ENCODE results near the gene PSMB10.

The PSMB10 gene

DNA sequence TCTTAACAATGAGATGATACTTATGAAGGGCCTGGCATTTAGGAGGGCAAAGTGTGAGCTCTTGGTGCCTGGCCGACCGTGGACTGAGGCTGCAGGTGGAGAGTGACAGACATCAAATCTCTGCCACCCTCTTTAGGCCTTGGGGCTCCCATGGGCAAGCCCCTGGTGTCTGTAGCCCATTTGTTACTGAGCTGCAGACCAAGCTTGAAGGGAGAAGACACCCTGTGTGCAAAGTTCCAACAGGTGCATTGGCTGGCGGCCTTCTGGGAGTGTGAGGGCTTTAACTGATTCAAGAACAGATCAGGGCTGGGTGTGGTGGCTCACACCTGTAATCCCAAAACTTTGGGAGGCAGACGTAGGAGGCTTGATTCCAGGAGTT lies 4.2 kb downstream of the PSMB10 start:
- no peak overlapping the region for H3K27ac ChIP-seq (ENCODE audit: low read length)
- H3K4me1 ChIP-seq (ENCODE audit: control insufficient read depth, insufficient read depth, low read length): peaks cover 3% of the 10 kb centered on the region
- DNase-seq (ENCODE audit: low read depth, low spot score): no peak
- no peak overlapping the region for H3K4me3 ChIP-seq (ENCODE audit: low read length)
- H3K36me3 ChIP-seq (ENCODE audit: control insufficient read depth, insufficient read depth, low read length): peaks cover 2% of the 10 kb centered on the region; the same call in 1 of the 2 replicates
- no CpG with 5 or more reads among the region's 4 CpGs for WGBS (ENCODE audit: insufficient coverage, insufficient read length)
- H3K27me3 ChIP-seq (ENCODE audit: control insufficient read depth, insufficient read depth, low read length): no peaks in the 10 kb centered on the region
- H3K9me3 ChIP-seq (ENCODE audit: control insufficient read depth, insufficient read depth, low read length): no peaks in the 10 kb centered on the region

DNA sequence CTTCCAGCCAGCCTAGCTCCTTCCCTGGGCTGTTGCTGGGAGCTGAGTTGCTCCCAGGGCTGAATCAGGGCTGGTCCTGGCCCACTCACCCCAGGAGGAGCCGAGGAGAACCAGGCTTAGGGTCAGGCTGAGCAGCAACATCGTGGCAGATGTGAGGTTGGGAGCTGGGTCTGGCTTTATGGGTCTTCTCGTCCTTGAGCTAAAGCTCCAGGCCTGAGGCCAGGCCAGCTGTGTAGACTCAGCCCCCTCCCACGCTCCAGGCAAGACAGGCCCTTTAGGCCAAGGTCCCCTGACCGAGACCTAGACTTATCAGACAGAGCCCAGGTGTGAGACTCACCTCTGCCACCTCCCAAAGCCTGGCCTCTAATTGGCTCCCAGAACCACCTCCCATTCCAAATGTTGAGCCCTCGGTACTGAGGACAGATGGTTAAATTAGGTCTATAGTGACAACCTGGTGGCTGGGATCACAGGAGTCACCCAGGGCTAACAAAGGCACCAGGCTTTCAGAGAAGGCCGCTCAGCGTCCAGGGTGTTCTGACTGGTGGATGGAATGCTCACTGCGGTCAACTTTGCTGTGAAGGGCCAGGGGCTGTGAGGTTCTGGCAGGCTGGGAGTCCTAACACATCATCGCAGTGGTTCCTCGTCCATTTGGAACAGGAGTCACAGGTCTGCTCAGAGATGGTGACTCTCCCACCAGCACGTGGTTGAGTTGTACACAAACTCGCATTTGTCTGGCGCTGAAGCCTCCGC lies 4.8 kb downstream of the PSMB10 start, which contains the start of gene CTRL:
Gene CTRL, minus strand, starts transcription at position 151 of the 750 bp plus-strand sequence. Its CDS starts 10 bp downstream, at position 141.
- H3K9me3 ChIP-seq (ENCODE audit: control insufficient read depth, insufficient read depth, low read length): no peaks in the 10 kb centered on the region
- no CpG with 5 or more reads among the region's 15 CpGs for WGBS (ENCODE audit: insufficient coverage, insufficient read length)
- H3K27me3 ChIP-seq (ENCODE audit: control insufficient read depth, insufficient read depth, low read length): no peaks in the 10 kb centered on the region
- no peak within 1 kb of the TSS for H3K4me3 ChIP-seq (ENCODE audit: low read length)
- peaks cover 3% of the 10 kb centered on the region for H3K4me1 ChIP-seq (ENCODE audit: control insufficient read depth, insufficient read depth, low read length)
- H3K27ac ChIP-seq (ENCODE audit: low read length): no peak within 1 kb of the TSS
- peaks cover 4% of the 10 kb centered on the region; the same call in 1 of the 2 replicates for H3K36me3 ChIP-seq (ENCODE audit: control insufficient read depth, insufficient read depth, low read length)
- no peak for DNase-seq (ENCODE audit: low read depth, low spot score)

DNA sequence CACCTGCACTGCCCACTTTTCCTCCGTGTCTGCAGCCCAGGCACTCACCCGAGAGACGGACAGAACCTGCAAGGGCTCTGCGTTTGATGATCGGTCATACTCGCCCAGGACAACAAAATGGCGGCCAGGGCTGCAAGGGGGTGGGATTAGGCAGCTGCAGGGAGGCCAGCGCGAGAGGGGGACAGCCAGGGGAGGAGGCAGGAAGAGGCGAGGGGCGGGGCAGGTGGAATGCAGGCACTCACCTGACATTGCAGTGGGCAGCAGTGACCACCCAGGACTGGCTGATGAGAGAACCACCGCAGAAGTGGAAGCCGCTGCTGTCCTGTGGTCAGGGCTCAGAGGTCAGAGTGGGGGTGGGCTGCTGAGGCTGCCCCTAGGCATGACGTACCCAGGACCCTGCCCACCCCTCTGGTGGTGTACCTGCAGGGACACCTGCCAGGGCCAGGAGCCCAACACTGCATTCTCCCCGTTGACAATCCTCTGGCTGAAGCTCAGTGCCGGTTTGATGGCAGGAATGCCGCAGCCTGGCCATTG lies 5.9 kb downstream of the PSMB10 start:
- Histone ChIP-seq H3K27me3 (ENCODE audit: control insufficient read depth, insufficient read depth, low read length) (no peaks in the 10 kb centered on the region), H3K27ac (ENCODE audit: low read length) (no peak overlapping the region), H3K9me3 (ENCODE audit: control insufficient read depth, insufficient read depth, low read length) (no peaks in the 10 kb centered on the region), H3K36me3 (ENCODE audit: control insufficient read depth, insufficient read depth, low read length) (peaks cover 4% of the 10 kb centered on the region; the same call in 1 of the 2 replicates), H3K4me1 (ENCODE audit: control insufficient read depth, insufficient read depth, low read length) (peaks cover 3% of the 10 kb centered on the region), H3K4me3 (ENCODE audit: low read length) (no peak overlapping the region)
- DNase-seq (ENCODE audit: low read depth, low spot score): no peak
- WGBS (ENCODE audit: insufficient coverage, insufficient read length): no CpG with 5 or more reads among the region's 17 CpGs

DNA sequence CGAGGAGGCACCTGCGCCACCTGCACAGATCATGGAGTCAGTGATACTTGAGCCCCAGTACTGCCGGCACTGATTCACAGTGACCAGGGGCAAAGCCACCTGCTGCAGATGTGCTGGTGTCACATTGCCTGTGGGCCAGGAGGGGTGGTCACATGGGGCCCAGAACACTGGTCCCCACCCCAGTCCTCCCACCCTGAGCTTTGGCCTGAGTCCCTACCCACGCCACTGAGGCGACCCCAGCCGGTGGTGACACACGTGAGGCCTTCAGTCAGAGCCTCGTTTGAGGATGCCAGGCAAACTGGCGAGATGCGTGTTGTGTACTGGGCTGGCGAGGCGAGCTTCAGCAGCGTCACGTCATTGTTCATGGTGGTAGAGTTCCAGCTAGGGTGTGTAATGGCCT lies 6.5 kb downstream of the PSMB10 start:
- no peaks in the 10 kb centered on the region for H3K9me3 ChIP-seq (ENCODE audit: control insufficient read depth, insufficient read depth, low read length)
- H3K27ac ChIP-seq (ENCODE audit: low read length): no peak overlapping the region
- H3K27me3 ChIP-seq (ENCODE audit: control insufficient read depth, insufficient read depth, low read length): no peaks in the 10 kb centered on the region
- no peak overlapping the region for H3K4me3 ChIP-seq (ENCODE audit: low read length)
- no peak for DNase-seq (ENCODE audit: low read depth, low spot score)
- WGBS (ENCODE audit: insufficient coverage, insufficient read length): no CpG with 5 or more reads among the region's 14 CpGs
- peaks cover 4% of the 10 kb centered on the region; the same call in 1 of the 2 replicates for H3K36me3 ChIP-seq (ENCODE audit: control insufficient read depth, insufficient read depth, low read length)
- H3K4me1 ChIP-seq (ENCODE audit: control insufficient read depth, insufficient read depth, low read length): peaks cover 3% of the 10 kb centered on the region

DNA sequence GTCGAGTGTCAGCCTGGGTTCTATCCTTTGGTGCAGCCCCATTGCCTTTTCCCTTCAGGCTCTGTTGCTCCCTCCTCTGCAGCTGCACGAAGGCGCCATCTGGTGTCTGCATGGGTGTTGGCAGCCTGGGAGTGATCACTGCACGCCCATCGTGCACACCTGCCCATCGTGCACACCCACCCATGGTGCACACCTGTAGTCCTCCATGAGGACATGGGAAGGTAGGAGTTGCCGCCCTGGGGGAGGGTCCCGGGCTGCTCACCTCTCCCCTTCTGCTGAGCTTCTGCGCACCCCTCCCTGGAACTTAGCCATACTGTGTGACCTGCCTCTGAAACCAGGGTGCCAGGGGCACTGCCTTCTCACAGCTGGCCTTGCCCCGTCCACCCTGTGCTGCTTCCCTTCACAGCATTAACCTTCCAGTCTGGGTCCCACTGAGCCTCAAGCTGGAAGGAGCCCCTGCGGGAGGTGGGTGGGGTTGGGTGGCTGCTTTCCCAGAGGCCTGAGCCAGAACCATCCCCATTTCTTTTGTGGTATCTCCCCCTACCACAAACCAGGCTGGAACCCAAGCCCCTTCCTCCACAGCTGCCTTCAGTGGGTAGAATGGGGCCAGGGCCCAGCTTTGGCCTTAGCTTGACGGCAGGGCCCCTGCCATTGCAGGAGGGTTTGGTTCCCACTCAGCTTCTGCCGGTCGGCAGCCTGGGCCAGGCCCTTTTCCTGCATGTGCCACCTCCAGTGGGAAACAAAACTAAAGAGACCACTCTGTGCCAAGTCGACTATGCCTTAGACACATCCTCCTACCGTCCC lies 7.9 kb downstream of the PSMB10 start:
- H3K36me3 ChIP-seq (ENCODE audit: control insufficient read depth, insufficient read depth, low read length): peaks cover 4% of the 10 kb centered on the region; the same call in 1 of the 2 replicates
- no peak overlapping the region for H3K27ac ChIP-seq (ENCODE audit: low read length)
- H3K4me3 ChIP-seq (ENCODE audit: low read length): no peak overlapping the region
- DNase-seq (ENCODE audit: low read depth, low spot score): no peak
- H3K9me3 ChIP-seq (ENCODE audit: control insufficient read depth, insufficient read depth, low read length): no peaks in the 10 kb centered on the region
- H3K4me1 ChIP-seq (ENCODE audit: control insufficient read depth, insufficient read depth, low read length): no peaks in the 10 kb centered on the region; the same call in 1 of the 2 replicates
- H3K27me3 ChIP-seq (ENCODE audit: control insufficient read depth, insufficient read depth, low read length): no peaks in the 10 kb centered on the region
- WGBS (ENCODE audit: insufficient coverage, insufficient read length): no CpG with 5 or more reads among the region's 16 CpGs

DNA sequence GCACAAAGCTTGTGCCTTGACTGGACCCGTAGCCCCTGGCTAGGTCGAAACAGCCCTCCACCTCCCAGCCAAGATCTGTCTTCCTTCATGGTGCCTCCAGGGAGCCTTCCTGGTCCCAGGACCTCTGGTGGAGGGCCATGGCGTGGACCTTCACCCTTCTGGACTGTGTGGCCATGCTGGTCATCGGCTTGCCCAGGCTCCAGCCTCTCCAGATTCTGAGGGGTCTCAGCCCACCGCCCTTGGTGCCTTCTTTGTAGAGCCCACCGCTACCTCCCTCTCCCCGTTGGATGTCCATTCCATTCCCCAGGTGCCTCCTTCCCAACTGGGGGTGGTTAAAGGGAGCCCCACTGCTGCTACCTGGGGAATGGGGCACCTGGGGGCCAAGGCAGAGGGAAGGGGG lies 8.5 kb downstream of the PSMB10 start:
- DNase-seq (ENCODE audit: low read depth, low spot score): no peak
- Histone ChIP-seq H3K27ac (ENCODE audit: low read length) (no peak overlapping the region), H3K36me3 (ENCODE audit: control insufficient read depth, insufficient read depth, low read length) (peaks cover 4% of the 10 kb centered on the region; the same call in 1 of the 2 replicates), H3K4me3 (ENCODE audit: low read length) (no peak overlapping the region), H3K9me3 (ENCODE audit: control insufficient read depth, insufficient read depth, low read length) (no peaks in the 10 kb centered on the region), H3K27me3 (ENCODE audit: control insufficient read depth, insufficient read depth, low read length) (no peaks in the 10 kb centered on the region), H3K4me1 (ENCODE audit: control insufficient read depth, insufficient read depth, low read length) (no peaks in the 10 kb centered on the region; the same call in 1 of the 2 replicates)
- WGBS (ENCODE audit: insufficient coverage, insufficient read length): no CpG with 5 or more reads among the region's 7 CpGs

DNA sequence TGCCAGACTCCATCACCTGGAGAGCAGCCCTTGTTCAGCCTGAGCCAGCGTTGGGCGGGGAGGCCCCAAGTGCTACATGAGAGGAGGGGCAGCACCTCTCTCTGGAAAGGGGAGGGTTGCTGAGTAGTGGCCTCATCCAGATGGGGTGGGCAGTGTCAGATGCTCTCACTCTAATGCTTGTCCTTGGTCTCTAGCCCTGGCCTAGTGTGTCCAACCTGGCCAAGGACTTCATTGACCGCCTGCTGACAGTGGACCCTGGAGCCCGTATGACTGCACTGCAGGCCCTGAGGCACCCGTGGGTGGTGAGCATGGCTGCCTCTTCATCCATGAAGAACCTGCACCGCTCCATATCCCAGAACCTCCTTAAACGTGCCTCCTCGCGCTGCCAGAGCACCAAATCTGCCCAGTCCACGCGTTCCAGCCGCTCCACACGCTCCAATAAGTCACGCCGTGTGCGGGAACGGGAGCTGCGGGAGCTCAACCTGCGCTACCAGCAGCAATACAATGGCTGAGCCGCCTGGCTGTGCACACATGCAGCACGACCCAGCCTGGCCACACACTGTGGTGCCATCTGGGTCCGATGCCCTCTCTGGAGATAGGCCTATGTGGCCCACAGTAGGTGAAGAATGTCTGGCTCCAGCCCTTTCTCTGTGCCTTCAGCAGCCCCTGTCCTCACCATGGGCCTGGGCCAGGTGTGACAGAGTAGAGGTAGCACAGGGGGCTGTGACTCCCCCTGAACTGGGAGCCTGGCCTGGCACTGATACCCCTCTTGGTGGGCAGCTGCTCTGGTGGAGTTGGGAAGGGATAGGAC lies 9.3 kb downstream of the PSMB10 start:
- no peak for DNase-seq (ENCODE audit: low read depth, low spot score)
- Histone ChIP-seq H3K27me3 (ENCODE audit: control insufficient read depth, insufficient read depth, low read length) (no peaks in the 10 kb centered on the region), H3K27ac (ENCODE audit: low read length) (no peak overlapping the region), H3K4me1 (ENCODE audit: control insufficient read depth, insufficient read depth, low read length) (no peaks in the 10 kb centered on the region; the same call in 1 of the 2 replicates), H3K36me3 (ENCODE audit: control insufficient read depth, insufficient read depth, low read length) (peaks cover 4% of the 10 kb centered on the region; the same call in 1 of the 2 replicates), H3K4me3 (ENCODE audit: low read length) (no peak overlapping the region), H3K9me3 (ENCODE audit: control insufficient read depth, insufficient read depth, low read length) (no peaks in the 10 kb centered on the region)
- no CpG with 5 or more reads among the region's 22 CpGs for WGBS (ENCODE audit: insufficient coverage, insufficient read length)

DNA sequence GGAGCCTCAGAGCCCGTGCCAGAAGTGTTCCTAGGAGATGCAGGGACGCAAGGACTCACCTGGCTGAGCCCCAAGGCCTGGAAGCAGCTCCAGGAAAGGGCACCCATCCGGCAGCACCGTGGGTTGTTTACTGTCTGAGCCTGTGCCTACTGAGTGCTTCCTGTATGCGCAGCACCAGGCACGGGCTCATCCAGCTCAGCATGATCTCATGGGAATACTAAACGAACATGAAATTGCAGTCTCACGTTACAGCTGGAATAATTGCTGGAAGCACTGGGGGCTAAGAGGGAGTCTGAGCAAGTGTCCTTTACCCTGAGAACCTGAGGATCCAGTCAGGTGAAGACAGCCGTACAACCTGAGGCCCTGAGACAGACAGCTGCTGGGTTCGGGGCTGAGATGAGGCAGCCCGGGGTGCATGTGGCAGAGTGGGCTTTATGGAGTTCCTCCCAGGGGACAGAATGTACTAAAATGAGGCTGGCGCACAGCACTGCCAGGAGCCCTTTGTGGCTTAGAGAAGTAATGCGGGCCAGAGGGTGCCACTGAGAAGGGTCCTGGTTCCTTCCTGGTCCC lies 10.4 kb downstream of the PSMB10 start:
- WGBS (ENCODE audit: insufficient coverage, insufficient read length): no CpG with 5 or more reads among the region's 13 CpGs
- no peak for DNase-seq (ENCODE audit: low read depth, low spot score)
- Histone ChIP-seq H3K27me3 (ENCODE audit: control insufficient read depth, insufficient read depth, low read length) (no peaks in the 10 kb centered on the region), H3K9me3 (ENCODE audit: control insufficient read depth, insufficient read depth, low read length) (no peaks in the 10 kb centered on the region), H3K27ac (ENCODE audit: low read length) (no peak overlapping the region), H3K4me3 (ENCODE audit: low read length) (no peak overlapping the region), H3K4me1 (ENCODE audit: control insufficient read depth, insufficient read depth, low read length) (no peaks in the 10 kb centered on the region; the same call in 1 of the 2 replicates), H3K36me3 (ENCODE audit: control insufficient read depth, insufficient read depth, low read length) (peaks cover 4% of the 10 kb centered on the region; the same call in 1 of the 2 replicates)

DNA sequence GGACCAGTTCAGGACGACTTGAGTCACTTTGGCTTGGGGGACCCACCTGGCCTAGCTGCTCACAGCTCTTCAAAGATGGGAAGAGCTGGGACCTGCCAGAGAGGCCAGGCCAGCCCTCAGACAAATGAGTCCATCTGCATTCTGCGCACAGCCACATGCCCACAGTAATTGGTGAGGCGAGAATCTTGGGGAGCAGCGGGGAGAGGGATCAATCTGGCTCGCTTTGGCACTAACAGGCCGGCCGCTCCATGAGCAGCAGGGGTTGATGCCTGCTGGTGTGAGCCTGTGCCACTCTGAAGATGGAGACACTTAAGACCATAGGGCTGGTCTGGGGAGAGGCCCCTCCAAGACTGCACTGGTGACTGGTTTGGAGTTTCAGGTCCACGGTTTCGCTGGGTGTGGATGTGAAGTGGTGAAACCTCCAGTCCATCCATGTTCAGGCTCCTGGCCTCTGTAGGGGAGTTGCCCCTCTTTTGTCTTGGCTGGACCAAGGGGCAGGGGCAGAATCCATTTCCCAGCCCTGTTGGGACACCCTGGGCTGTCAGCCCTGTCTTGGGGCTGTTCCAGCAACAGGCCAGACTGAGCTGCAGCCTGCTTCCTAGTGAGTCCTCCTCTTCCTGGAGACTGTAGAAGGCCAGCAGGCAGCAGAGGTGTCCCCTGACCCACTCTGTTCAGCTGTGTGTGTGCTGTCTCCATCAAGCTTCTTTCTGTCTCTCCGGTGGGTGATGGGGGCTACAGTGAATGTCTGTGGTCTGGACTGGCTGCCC lies 12.3 kb downstream of the PSMB10 start:
- WGBS (ENCODE audit: insufficient coverage, insufficient read length): no CpG with 5 or more reads among the region's 10 CpGs
- H3K27ac ChIP-seq (ENCODE audit: low read length): no peak overlapping the region
- no peak overlapping the region for H3K4me3 ChIP-seq (ENCODE audit: low read length)
- H3K9me3 ChIP-seq (ENCODE audit: control insufficient read depth, insufficient read depth, low read length): no peaks in the 10 kb centered on the region
- DNase-seq (ENCODE audit: low read depth, low spot score): no peak
- H3K36me3 ChIP-seq (ENCODE audit: control insufficient read depth, insufficient read depth, low read length): peaks cover 4% of the 10 kb centered on the region; the same call in 1 of the 2 replicates
- H3K27me3 ChIP-seq (ENCODE audit: control insufficient read depth, insufficient read depth, low read length): no peaks in the 10 kb centered on the region
- no peaks in the 10 kb centered on the region; the same call in 1 of the 2 replicates for H3K4me1 ChIP-seq (ENCODE audit: control insufficient read depth, insufficient read depth, low read length)

Measured in iPS DF 6.9 (cell line).